Calu3 (cell line): ENCODE results near the gene SLC25A15. TPM values are rescaled to one million over a fixed set of nuclear protein-coding genes. Genes with fewer than 3 reads are reported as not detected.

Source experiments
- BruUV-seq: library from RNA; stranded (reverse); fragments of 400-500 nt; replicated peaks from 2 replicates; lab custom pipeline; 2021; lab: Mats Ljungman, UMichigan
- CTCF ChIA-PET: fragments of 300-600 bp; sonication (Branson Sonifier 250); formaldehyde crosslinking; loops from one replicate; lab custom pipeline; 2022; ENCODE audit warnings: antibody characterized with exemption; lab: Charles Lee
- DNase-seq: peaks from one replicate; pipeline ENCODE4 v3.0.0; 2022
- H3K27ac Mint-ChIP-seq: one replicate; pipeline ENCODE4 v1.8.0; 2022; ENCODE audit warnings: mixed read lengths; ENCODE audit not compliant: unreplicated experiment
- H3K27me3 Mint-ChIP-seq: one replicate; pipeline ENCODE4 v1.8.0; 2022; ENCODE audit warnings: mixed read lengths; ENCODE audit not compliant: unreplicated experiment
- H3K36me3 Mint-ChIP-seq: one replicate; pipeline ENCODE4 v1.8.0; 2022; ENCODE audit warnings: mild to moderate bottlenecking, moderate library complexity, mixed read lengths; ENCODE audit not compliant: insufficient read depth, unreplicated experiment
- H3K4me1 Mint-ChIP-seq: one replicate; pipeline ENCODE4 v1.8.0; 2022; ENCODE audit warnings: mild to moderate bottlenecking, low read depth, mixed read lengths; ENCODE audit not compliant: unreplicated experiment
- H3K4me3 Mint-ChIP-seq: one replicate; pipeline ENCODE4 v1.8.0; 2022; ENCODE audit warnings: mild to moderate bottlenecking, low read depth, moderate library complexity, mixed read lengths; ENCODE audit not compliant: unreplicated experiment
- H3K9me3 Mint-ChIP-seq: one replicate; pipeline ENCODE4 v1.8.0; 2022; ENCODE audit warnings: low read depth, mixed read lengths; ENCODE audit not compliant: unreplicated experiment
- CTCF ChIP-seq: fragments of 200-600 bp; IDR thresholded peaks from one replicate; pipeline ENCODE4 v1.8.0; 2022; ENCODE audit warnings: antibody characterized with exemption; ENCODE audit not compliant: unreplicated experiment
- intact Hi-C: fragments of 100-400 bp; cut with micrococcal nuclease; formaldehyde crosslinking; loops from one replicate; pipeline ENCODE4 v1.10.0; 2022; ENCODE audit not compliant: unreplicated experiment
- total RNA-seq: library from RNA; stranded (reverse); gene quantifications from 2 replicates; pipeline ENCODE4 v1.2.3, GENCODE V29; 2022

Gene SLC25A15
- total RNA-seq, 1 experiment from 2014 or later, result 18.3 TPM

GRCh38 chr13:40769970-40770369 is 19.4 kb upstream of the SLC25A15 start:
- no peak for DNase-seq
- peak overlapping the region; percentile 84 for H3K4me3 Mint-ChIP-seq
- H3K27me3 Mint-ChIP-seq, result no peaks in the 10 kb centered on the region
- no peak for TF ChIP-seq CTCF
- CTCF ChIA-PET, result no interaction called here
- intact Hi-C loops, result loop anchor here (10.0 kb wide), 1 partner anchor 995 kb away; no protein-coding TSS in a partner anchor
- peaks cover 15% of the 10 kb centered on the region for H3K36me3 Mint-ChIP-seq
- no peaks in the 10 kb centered on the region for H3K9me3 Mint-ChIP-seq
- peak overlapping the region; percentile 76 for H3K27ac Mint-ChIP-seq
- BruUV-seq, result no TSS peak
- peaks cover 9% of the 10 kb centered on the region for H3K4me1 Mint-ChIP-seq

GRCh38 chr13:40770609-40770933 is 18.8 kb upstream of the SLC25A15 start:
- Mint-ChIP-seq H3K27me3 (no peaks in the 10 kb centered on the region), H3K27ac (peak overlapping the region; percentile 76), H3K4me3 (peak overlapping the region; percentile 84), H3K4me1 (peaks cover 9% of the 10 kb centered on the region), H3K9me3 (no peaks in the 10 kb centered on the region), H3K36me3 (peaks cover 15% of the 10 kb centered on the region)
- CTCF ChIA-PET, result interaction anchor here (0.8 kb wide), 1 partner anchor 238 kb away, joined by 6 read pairs; no protein-coding TSS in a partner anchor
- intact Hi-C loops, result loop anchor here (10.0 kb wide), 1 partner anchor 996 kb away; no protein-coding TSS in a partner anchor
- TF ChIP-seq CTCF, result no peak
- BruUV-seq, result TSS peak; percentile 73
- no peak for DNase-seq

GRCh38 chr13:40770934-40771618 is 18.3 kb upstream of the SLC25A15 start, which contains the start of gene MRPS31:
MRPS31 (minus strand) TSS chr13:40771190; CDS start chr13:40771136, 54 bp downstream.
- Mint-ChIP-seq H3K4me1 (peaks cover 9% of the 10 kb centered on the region), H3K9me3 (no peaks in the 10 kb centered on the region), H3K27ac (peak within 1 kb of the TSS; percentile 76), H3K27me3 (no peaks in the 10 kb centered on the region), H3K36me3 (peaks cover 15% of the 10 kb centered on the region), H3K4me3 (peak within 1 kb of the TSS; percentile 84)
- no TSS peak for BruUV-seq
- intact Hi-C loops, result loop anchor here (10.0 kb wide), 1 partner anchor 996 kb away; no protein-coding TSS in a partner anchor
- CTCF ChIA-PET, result interaction anchor here (0.8 kb wide), 1 partner anchor 237 kb away, joined by 6 read pairs; no protein-coding TSS in a partner anchor
- DNase-seq, result peak; percentile 91
- no peak for TF ChIP-seq CTCF

- Mint-ChIP-seq H3K4me1 (peaks cover 24% of the 10 kb centered on the region), H3K36me3 (peaks cover 15% of the 10 kb centered on the region), H3K27ac (no peak overlapping the region), H3K27me3 (no peaks in the 10 kb centered on the region), H3K4me3 (no peak overlapping the region), H3K9me3 (no peaks in the 10 kb centered on the region)
- DNase-seq, result no peak
- TF ChIP-seq CTCF, result no peak
- intact Hi-C loops, result loop anchor here (10.0 kb wide), 1 partner anchor 998 kb away; no protein-coding TSS in a partner anchor
- no TSS peak for BruUV-seq
- CTCF ChIA-PET, result no interaction called here
Measured at GRCh38 chr13:40772765-40773473, 16.5 kb upstream of the SLC25A15 start.
